K562 (cell line): ENCODE measurements around the gene PTPN11. TPM values are rescaled to one million over a fixed set of nuclear protein-coding genes. Genes with fewer than 3 reads are reported as not detected.

Experiments used
- ATAC-seq: fragments of 200-7000 bp; cut with Tn5 transposase; 3 replicates; pipeline ENCODE4 v1.9.1; 2020; ENCODE audit warnings: moderate library complexity
- BruUV-seq: library from RNA; stranded (reverse); fragments of 400-500 nt; replicated peaks from 2 replicates; lab custom pipeline; 2021; lab: Mats Ljungman, UMichigan
- CTCF ChIA-PET: fragments of 300-600 bp; formaldehyde crosslinking; extraction: SDS; loops from one replicate; lab custom pipeline; 2021; ENCODE audit warnings: low intra/inter-chr PET ratio; lab: Yijun Ruan, JAX
- POLR2A ChIA-PET: fragments of 300-600, 350-650 bp; sonication (Branson Sonifier 250); formaldehyde crosslinking; extraction: SDS; loops from one replicate; lab custom pipeline; 2021; ENCODE audit warnings: antibody characterized with exemption, inconsistent platforms; lab: Yijun Ruan, JAX
- DNase-seq, 4 experiments: peaks; one replicate each; pipeline versions ENCODE4 v3.0.0 to v3.0.0-alpha.2; 2011 to 2018; ENCODE audit warnings: low spot score in 3 of 4, mixed read lengths in 3 of 4; ENCODE audit errors: extremely low read depth in 1 of 4
- FAIRE-seq: peaks from 2 replicates; lab custom pipeline; 2011; peaks lifted over from hg19 to GRCh38; lab: Jason Lieb, UNC
- H2AFZ ChIP-seq: 2 replicates; pipeline ENCODE4 v1.6.0; 2011; ENCODE audit warnings: low read depth, low read length, control low read depth, inconsistent platforms
- H3K27ac ChIP-seq: fragments of 200-600 bp; 3 replicates; pipeline ENCODE4 v1.8.0; 2011; ENCODE audit warnings: low read depth, mild to moderate bottlenecking, control low read depth, inconsistent platforms, low read length, moderate library complexity, mixed read lengths; ENCODE audit errors: extremely low read depth
- H3K27me3 ChIP-seq, 2 experiments: fragments of 300-600 bp in 1 of 2; 2 replicates in 1 of 2; 3 replicates in 1 of 2; pipeline versions ENCODE4 v1.6.0 to v1.8.0; 2011; ENCODE audit warnings: inconsistent platforms in 2 of 2, low read length in 2 of 2, mild to moderate bottlenecking in 1 of 2, mixed read lengths in 1 of 2, moderate library complexity in 1 of 2; ENCODE audit not compliant: control insufficient read depth in 2 of 2, insufficient read depth in 2 of 2
- H3K36me3 ChIP-seq: fragments of 300-600 bp; 3 replicates; pipeline ENCODE4 v1.8.0; 2011; ENCODE audit warnings: mild to moderate bottlenecking, low read length, inconsistent platforms; ENCODE audit not compliant: control insufficient read depth, insufficient read depth
- H3K4me1 ChIP-seq, 2 experiments: fragments of 200-600 bp in 1 of 2; replicated peaks in 1 of 2; 2 replicates in 1 of 2; 3 replicates in 1 of 2; pipeline versions ENCODE4 v1.5.1 to v1.8.0; 2011; ENCODE audit warnings: inconsistent platforms in 2 of 2, low read length in 2 of 2, mild to moderate bottlenecking in 1 of 2, mixed read lengths in 1 of 2, moderate library complexity in 1 of 2; ENCODE audit not compliant: control insufficient read depth in 2 of 2, insufficient read depth in 2 of 2
- H3K4me2 ChIP-seq: 2 replicates; pipeline ENCODE4 v1.6.1; 2011; ENCODE audit warnings: low read length, control low read depth, inconsistent platforms, mixed read lengths; ENCODE audit not compliant: insufficient read depth
- H3K4me3 ChIP-seq: fragments of 200-600 bp; sonication (generic), shearing (Covaris generic); 2 replicates; pipeline ENCODE4 v1.5.1; 2016; ENCODE audit warnings: control low read depth, inconsistent platforms
- H3K79me2 ChIP-seq: fragments of 200-600 bp; 3 replicates; pipeline ENCODE4 v1.8.0; 2011; ENCODE audit warnings: low read length, inconsistent platforms; ENCODE audit not compliant: control insufficient read depth, insufficient read depth
- H3K9ac ChIP-seq, 2 experiments: 2 replicates each; pipeline versions ENCODE4 v1.6.0 to v1.6.1; 2011; ENCODE audit warnings: low read depth in 2 of 2, low read length in 2 of 2, control low read depth in 1 of 2, inconsistent platforms in 1 of 2, mild to moderate bottlenecking in 1 of 2, mixed read lengths in 1 of 2; ENCODE audit not compliant: insufficient read depth in 1 of 2
- H3K9me1 ChIP-seq: one replicate; pipeline ENCODE4 v1.6.0; 2011; ENCODE audit warnings: inconsistent platforms, mild to moderate bottlenecking, low read length, moderate library complexity; ENCODE audit not compliant: control insufficient read depth, insufficient read depth
- H3K9me3 ChIP-seq: replicated peaks from 2 replicates; pipeline ENCODE4 v1.5.1; 2011; ENCODE audit warnings: low read depth, low read length, inconsistent platforms; ENCODE audit not compliant: control insufficient read depth, insufficient read depth
- H4K20me1 ChIP-seq: replicated peaks from 2 replicates; pipeline ENCODE4 v1.6.1; 2011; ENCODE audit warnings: low read length, inconsistent platforms, mixed read lengths; ENCODE audit not compliant: control insufficient read depth, insufficient read depth
- HDAC6 ChIP-seq: IDR thresholded peaks from 2 replicates; pipeline ENCODE4 v1.6.1; 2012; ENCODE audit warnings: low read depth, mild to moderate bottlenecking, control low read depth, inconsistent platforms, low read length, moderate library complexity
- HES1 ChIP-seq: fragments of 450-650 bp; IDR thresholded peaks from 2 replicates; pipeline ENCODE4 v1.6.1; 2016; ENCODE audit warnings: low read depth, mild to moderate bottlenecking, moderate library complexity
- MLLT1 ChIP-seq, 2 experiments: fragments of 450-650 bp; IDR thresholded peaks; 2 replicates each; pipeline ENCODE4 v1.6.1; 2016
- NFE2L1 ChIP-seq: fragments of 450-650 bp; IDR thresholded peaks from 2 replicates; pipeline ENCODE4 v1.6.1; 2016; ENCODE audit warnings: missing genetic modification characterization, low read depth, mild to moderate bottlenecking, missing compliant biosample characterization, moderate library complexity, borderline replicate concordance
- RBBP5 ChIP-seq: fragments of 200-600 bp; sonication (generic); IDR thresholded peaks from 2 replicates; pipeline ENCODE4 v1.6.1; 2012; ENCODE audit warnings: borderline replicate concordance, mild to moderate bottlenecking, low read length, control low read depth, inconsistent platforms; ENCODE audit not compliant: insufficient read depth, poor library complexity, severe bottlenecking
- SNRNP70 ChIP-seq: fragments of 200-400 bp; formaldehyde crosslinking; optimal IDR thresholded peaks from 2 replicates; pipeline ENCODE3; 2017; ENCODE audit warnings: low read depth, low read length
- TSC22D4 ChIP-seq: fragments of 450-650 bp; IDR thresholded peaks from 2 replicates; pipeline ENCODE4 v1.6.1; 2016; ENCODE audit warnings: missing genetic modification characterization, missing biosample characterization, control low read depth
- ZFX ChIP-seq: sonication (generic); formaldehyde crosslinking; IDR thresholded peaks from 2 replicates; pipeline ENCODE4 v1.8.0; 2022; ENCODE audit warnings: mild to moderate bottlenecking, missing genetic modification reagents, moderate library complexity
- WGBS: fragments of 100-300 bp; shearing (Covaris generic); methylation state at CpG from one replicate; pipeline ENCODE4 v1.1.6; 2016; ENCODE audit warnings: low coverage, mixed read lengths; ENCODE audit not compliant: insufficient coverage; ENCODE audit errors: missing lambda C conversion rate; 5-methylcytosine and 5-hydroxymethylcytosine counted together
- in situ Hi-C: fragments of 300-500 bp; cut with MboI; formaldehyde crosslinking; loops from 4 replicates; pipeline ENCODE4 v1.15.0; 2018; ENCODE audit warnings: inconsistent platforms, mixed read lengths
- intact Hi-C: fragments of 100-400 bp; cut with micrococcal nuclease; formaldehyde crosslinking; loops from 2 replicates; pipeline ENCODE4 v1.14.2; 2022
- polyA plus RNA-seq, 8 experiments: library from polyadenylated mRNA; depleted of rRNA in 4 of 8; stranded (reverse) in 5 of 8; unstranded in 3 of 8; fragments of >200 nt; fragmentation: Nextera tagmentation in 2 of 8; fragmentation: Illumina TruSeq in 1 of 8; extraction: Ambion mirVana in 2 of 8; extraction: Trizol in 1 of 8; gene quantifications; 2 replicates each; pipeline versions ENCODE4 v1.2.1 to v1.2.3, GENCODE V29; 2011 to 2014; ENCODE audit warnings: inconsistent platforms in 1 of 8, missing spikeins in 1 of 8
- total RNA-seq, 7 experiments: library from RNA; depleted of rRNA in 6 of 7; stranded (reverse); fragments of >200 nt in 6 of 7; fragmentation: Illumina TruSeq in 2 of 7; extraction: Trizol in 2 of 7; gene quantifications; 2 replicates each; pipeline versions ENCODE4 v1.2.1 to v1.2.3, GENCODE V29; 2011 to 2021; ENCODE audit warnings: low replicate concordance in 1 of 7
- TF ChIP-seq, protein P1 (sequence below): sonication (generic); formaldehyde crosslinking; IDR thresholded peaks from 2 replicates; pipeline ENCODE4 v1.8.0; 2022; ENCODE audit warnings: missing genetic modification reagents, mild to moderate bottlenecking, moderate library complexity, borderline replicate concordance
- TF ChIP-seq, protein P2 (sequence below): sonication (generic); formaldehyde crosslinking; IDR thresholded peaks from 2 replicates; pipeline ENCODE4 v1.8.0; 2023; ENCODE audit warnings: missing genetic modification reagents, mild to moderate bottlenecking, borderline replicate concordance

PTPN11 gene
- total and polyA plus RNA-seq, 9 of the 15 experiments (the other 6 are each of a cell fraction or from before 2014, with no cell fraction given) = 22.5 to 126 (median 79.7) TPM

DNA sequence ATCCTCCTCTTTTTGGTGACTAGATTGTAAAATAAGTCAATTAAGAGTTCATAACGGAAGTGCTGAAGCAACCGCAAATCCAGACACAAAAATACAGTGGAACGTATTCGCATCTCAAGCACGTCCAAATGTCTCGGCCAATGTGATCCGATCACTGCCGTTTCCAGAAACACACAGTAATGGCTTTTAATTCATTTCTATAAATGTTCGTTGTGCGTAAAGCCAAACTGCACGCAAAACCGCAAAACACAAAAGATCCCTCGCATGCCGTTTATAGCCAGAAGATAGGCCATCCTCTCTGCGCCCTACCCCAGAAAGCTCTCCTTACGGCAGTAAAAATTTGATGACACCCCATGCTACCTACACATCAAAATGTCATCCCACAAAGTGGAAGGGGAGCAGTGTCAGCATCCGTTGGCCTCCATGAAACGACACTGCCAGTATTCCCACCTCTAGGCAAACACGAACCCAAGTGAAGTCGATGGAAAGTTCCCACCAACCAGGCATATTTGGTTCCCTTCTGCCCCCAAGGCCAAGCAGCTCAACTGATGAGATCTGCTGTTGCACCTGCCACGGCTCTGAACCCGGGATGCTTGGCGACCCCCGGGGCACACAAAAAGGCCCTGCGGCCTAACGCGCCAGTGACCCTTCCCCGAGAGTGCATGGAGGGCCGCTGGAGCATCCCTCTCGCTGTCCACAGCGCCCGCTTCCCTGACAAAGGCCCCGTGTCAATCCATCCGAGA is 37.9 kb upstream of the PTPN11 start:
- peak overlapping the region; percentile 89; the same call in 1 of the 3 replicates for H3K27ac ChIP-seq
- peak overlapping the region; percentile 88 for H3K4me2 ChIP-seq
- ChIA-PET POLR2A (interaction anchor here (0.6 kb wide), 1 partner anchor 276 kb away, joined by 4 read pairs; no protein-coding TSS in a partner anchor), CTCF (no interaction called here)
- BruUV-seq = no TSS peak
- peaks cover 11 to 30% of the 10 kb centered on the region in 2 experiments; a peak in 4 of 5 replicates for H3K4me1 ChIP-seq
- WGBS = 39% methylated on average over 34 of the region's 34 CpGs
- DNase-seq (peak in 1 of 4 experiments; percentile 23), FAIRE-seq (peak; percentile 49), ATAC-seq (0 out of 3 replicates have a peak, but pooled peaks have one; percentile 3)
- in situ Hi-C loops = no loop called here
- peak overlapping the region; percentile 98 for H3K4me3 ChIP-seq
- H3K9me3 ChIP-seq = no peaks in the 10 kb centered on the region
- H4K20me1 ChIP-seq = 0 out of 2 replicates have a peak, but pooled peaks cover 7% of the 10 kb centered on the region
- H3K36me3 ChIP-seq = no peaks in the 10 kb centered on the region; the same call in 2 of the 3 replicates
- no peaks in the 10 kb centered on the region for H3K9me1 ChIP-seq
- no peaks in the 10 kb centered on the region for H3K27me3 ChIP-seq
- H3K9ac ChIP-seq = peak overlapping the region; percentile 37 to 97; a peak in 3 of 4 replicates
- peaks cover 58% of the 10 kb centered on the region for H3K79me2 ChIP-seq
- intact Hi-C loops = loop anchor here (10.0 kb wide), 2 partner anchors 266 to 366 kb away; partner anchors contain the start of genes ERP29 and TMEM116
- no peak overlapping the region for H2AFZ ChIP-seq
- TF ChIP-seq HDAC6 (no peak), ZFX (CRISPR knock-in tag) (peak; percentile 41; the same call in 1 of the 2 replicates), TSC22D4 (tag) (no peak), SNRNP70 (no peak), MLLT1 (IDR thresholded peaks at IDR 0.05) (peak in 1 of 2 experiments; percentile 80; a peak in 2 of 4 replicates), NFE2L1 (tag) (no peak), RBBP5 (peak; percentile 16), HES1 (no peak)
- TF ChIP-seq, protein P1, sequence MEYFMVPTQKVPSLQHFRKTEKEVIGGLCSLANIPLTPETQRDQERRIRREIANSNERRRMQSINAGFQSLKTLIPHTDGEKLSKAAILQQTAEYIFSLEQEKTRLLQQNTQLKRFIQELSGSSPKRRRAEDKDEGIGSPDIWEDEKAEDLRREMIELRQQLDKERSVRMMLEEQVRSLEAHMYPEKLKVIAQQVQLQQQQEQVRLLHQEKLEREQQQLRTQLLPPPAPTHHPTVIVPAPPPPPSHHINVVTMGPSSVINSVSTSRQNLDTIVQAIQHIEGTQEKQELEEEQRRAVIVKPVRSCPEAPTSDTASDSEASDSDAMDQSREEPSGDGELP (CRISPR knock-in tag) = 0 out of 2 replicates have a peak, but pooled peaks have one; percentile 11
- TF ChIP-seq, protein P2, sequence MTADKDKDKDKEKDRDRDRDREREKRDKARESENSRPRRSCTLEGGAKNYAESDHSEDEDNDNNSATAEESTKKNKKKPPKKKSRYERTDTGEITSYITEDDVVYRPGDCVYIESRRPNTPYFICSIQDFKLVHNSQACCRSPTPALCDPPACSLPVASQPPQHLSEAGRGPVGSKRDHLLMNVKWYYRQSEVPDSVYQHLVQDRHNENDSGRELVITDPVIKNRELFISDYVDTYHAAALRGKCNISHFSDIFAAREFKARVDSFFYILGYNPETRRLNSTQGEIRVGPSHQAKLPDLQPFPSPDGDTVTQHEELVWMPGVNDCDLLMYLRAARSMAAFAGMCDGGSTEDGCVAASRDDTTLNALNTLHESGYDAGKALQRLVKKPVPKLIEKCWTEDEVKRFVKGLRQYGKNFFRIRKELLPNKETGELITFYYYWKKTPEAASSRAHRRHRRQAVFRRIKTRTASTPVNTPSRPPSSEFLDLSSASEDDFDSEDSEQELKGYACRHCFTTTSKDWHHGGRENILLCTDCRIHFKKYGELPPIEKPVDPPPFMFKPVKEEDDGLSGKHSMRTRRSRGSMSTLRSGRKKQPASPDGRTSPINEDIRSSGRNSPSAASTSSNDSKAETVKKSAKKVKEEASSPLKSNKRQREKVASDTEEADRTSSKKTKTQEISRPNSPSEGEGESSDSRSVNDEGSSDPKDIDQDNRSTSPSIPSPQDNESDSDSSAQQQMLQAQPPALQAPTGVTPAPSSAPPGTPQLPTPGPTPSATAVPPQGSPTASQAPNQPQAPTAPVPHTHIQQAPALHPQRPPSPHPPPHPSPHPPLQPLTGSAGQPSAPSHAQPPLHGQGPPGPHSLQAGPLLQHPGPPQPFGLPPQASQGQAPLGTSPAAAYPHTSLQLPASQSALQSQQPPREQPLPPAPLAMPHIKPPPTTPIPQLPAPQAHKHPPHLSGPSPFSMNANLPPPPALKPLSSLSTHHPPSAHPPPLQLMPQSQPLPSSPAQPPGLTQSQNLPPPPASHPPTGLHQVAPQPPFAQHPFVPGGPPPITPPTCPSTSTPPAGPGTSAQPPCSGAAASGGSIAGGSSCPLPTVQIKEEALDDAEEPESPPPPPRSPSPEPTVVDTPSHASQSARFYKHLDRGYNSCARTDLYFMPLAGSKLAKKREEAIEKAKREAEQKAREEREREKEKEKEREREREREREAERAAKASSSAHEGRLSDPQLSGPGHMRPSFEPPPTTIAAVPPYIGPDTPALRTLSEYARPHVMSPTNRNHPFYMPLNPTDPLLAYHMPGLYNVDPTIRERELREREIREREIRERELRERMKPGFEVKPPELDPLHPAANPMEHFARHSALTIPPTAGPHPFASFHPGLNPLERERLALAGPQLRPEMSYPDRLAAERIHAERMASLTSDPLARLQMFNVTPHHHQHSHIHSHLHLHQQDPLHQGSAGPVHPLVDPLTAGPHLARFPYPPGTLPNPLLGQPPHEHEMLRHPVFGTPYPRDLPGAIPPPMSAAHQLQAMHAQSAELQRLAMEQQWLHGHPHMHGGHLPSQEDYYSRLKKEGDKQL (CRISPR knock-in tag) = 0 out of 2 replicates have a peak, but pooled peaks have one; percentile 44
